ENCODE data around the gene CCT3.

DNA sequence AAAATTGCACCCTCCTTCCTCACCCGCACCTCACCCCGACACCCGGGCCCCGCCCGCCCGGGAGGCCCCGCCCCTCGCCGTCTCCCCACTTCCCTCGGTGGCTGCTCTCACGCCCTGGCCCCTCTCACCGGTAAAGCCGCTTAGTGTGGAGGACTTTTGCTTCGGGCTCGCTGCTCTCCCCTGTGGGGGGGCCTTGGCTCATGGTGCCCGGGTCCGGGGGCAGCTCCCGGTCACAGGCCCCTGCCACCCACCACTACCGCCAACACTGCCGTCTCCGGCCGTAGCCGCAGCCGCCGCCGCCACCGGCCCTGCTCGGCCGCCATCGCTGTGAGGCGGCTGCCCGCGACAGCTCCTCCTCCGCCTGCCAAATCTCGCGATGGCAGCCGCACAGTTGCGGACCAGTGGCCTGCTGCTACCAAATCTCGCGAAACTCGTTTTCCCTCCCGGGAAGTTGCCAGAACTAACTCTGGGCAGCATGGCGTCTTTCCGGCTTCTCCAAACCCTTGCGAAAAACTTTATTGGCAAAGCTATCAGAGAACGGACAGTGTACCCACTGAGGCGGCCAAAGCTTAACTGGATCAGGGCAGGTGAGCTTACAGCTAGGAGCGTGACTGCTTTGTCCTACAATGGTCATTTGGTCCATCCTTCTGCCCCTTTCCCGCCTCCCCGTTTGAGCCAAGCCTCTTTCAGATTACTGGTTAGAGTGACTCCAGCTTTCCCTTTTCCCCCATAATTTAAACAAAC lies 55.4 kb downstream of the CCT3 start, which contains the start of gene SMG5:
- TF ChIP-seq, protein P1, sequence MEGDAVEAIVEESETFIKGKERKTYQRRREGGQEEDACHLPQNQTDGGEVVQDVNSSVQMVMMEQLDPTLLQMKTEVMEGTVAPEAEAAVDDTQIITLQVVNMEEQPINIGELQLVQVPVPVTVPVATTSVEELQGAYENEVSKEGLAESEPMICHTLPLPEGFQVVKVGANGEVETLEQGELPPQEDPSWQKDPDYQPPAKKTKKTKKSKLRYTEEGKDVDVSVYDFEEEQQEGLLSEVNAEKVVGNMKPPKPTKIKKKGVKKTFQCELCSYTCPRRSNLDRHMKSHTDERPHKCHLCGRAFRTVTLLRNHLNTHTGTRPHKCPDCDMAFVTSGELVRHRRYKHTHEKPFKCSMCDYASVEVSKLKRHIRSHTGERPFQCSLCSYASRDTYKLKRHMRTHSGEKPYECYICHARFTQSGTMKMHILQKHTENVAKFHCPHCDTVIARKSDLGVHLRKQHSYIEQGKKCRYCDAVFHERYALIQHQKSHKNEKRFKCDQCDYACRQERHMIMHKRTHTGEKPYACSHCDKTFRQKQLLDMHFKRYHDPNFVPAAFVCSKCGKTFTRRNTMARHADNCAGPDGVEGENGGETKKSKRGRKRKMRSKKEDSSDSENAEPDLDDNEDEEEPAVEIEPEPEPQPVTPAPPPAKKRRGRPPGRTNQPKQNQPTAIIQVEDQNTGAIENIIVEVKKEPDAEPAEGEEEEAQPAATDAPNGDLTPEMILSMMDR (IDR thresholded peaks at IDR 0.05) = no peak
- TF ChIP-seq POLR2AphosphoS5 (IDR thresholded peaks at IDR 0.05; ENCODE audit: low read depth, low read length) (peak; percentile 83), TCF7L2 (IDR thresholded peaks at IDR 0.05; ENCODE audit: low read depth, low read length) (peak; percentile 46; the same call in 1 of the 2 replicates), SIN3A (IDR thresholded peaks at IDR 0.05; ENCODE audit: borderline replicate concordance, insufficient read depth, low read depth, low read length) (peak; percentile 93; the same call in 1 of the 2 replicates)
- TF ChIP-seq, protein P2, sequence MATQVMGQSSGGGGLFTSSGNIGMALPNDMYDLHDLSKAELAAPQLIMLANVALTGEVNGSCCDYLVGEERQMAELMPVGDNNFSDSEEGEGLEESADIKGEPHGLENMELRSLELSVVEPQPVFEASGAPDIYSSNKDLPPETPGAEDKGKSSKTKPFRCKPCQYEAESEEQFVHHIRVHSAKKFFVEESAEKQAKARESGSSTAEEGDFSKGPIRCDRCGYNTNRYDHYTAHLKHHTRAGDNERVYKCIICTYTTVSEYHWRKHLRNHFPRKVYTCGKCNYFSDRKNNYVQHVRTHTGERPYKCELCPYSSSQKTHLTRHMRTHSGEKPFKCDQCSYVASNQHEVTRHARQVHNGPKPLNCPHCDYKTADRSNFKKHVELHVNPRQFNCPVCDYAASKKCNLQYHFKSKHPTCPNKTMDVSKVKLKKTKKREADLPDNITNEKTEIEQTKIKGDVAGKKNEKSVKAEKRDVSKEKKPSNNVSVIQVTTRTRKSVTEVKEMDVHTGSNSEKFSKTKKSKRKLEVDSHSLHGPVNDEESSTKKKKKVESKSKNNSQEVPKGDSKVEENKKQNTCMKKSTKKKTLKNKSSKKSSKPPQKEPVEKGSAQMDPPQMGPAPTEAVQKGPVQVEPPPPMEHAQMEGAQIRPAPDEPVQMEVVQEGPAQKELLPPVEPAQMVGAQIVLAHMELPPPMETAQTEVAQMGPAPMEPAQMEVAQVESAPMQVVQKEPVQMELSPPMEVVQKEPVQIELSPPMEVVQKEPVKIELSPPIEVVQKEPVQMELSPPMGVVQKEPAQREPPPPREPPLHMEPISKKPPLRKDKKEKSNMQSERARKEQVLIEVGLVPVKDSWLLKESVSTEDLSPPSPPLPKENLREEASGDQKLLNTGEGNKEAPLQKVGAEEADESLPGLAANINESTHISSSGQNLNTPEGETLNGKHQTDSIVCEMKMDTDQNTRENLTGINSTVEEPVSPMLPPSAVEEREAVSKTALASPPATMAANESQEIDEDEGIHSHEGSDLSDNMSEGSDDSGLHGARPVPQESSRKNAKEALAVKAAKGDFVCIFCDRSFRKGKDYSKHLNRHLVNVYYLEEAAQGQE (IDR thresholded peaks at IDR 0.05; ENCODE audit: insufficient read depth in 1 of 2, low read depth in 2 of 2, low read length in 1 of 2) = peak in 1 of 2 experiments; percentile 55; a peak in 1 of 4 replicates

Measured in Panc1 (cell line).